ENCODE data around the gene NR2F1-AS1.

The NR2F1-AS1 gene

DNA sequence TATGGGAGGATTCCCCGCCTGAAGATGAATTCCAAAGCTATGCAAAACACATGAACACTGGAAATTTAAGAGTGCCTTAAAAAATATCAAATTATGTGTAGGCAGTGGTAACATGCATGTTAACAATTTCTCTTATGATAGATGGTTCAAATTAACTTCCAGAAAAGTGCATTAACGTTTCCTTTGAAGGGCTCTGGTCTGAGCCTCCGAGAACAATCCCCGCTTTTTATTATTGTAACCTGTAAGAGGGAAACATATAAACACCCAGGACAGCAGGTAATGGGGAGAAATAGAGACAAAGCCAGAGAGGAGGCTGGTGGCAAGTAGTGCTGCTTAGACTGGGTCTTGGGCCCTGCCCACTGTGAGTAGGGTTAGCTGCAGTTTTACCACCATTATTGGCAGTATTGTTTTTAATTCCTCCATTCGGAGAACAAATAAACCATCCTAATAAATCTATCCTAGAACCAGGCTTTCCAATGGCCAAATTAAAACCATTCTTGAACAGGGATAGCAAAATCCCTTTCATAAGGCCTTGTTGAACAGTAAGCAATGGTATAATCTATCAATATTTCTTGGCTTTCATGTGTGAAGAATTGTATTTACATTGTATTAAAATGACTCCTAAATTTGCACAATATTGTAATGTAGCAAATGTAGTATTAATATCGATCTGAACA is 8.3 kb upstream of the NR2F1-AS1 start:
- no peak for DNase-seq (ENCODE audit: low read depth)

DNA sequence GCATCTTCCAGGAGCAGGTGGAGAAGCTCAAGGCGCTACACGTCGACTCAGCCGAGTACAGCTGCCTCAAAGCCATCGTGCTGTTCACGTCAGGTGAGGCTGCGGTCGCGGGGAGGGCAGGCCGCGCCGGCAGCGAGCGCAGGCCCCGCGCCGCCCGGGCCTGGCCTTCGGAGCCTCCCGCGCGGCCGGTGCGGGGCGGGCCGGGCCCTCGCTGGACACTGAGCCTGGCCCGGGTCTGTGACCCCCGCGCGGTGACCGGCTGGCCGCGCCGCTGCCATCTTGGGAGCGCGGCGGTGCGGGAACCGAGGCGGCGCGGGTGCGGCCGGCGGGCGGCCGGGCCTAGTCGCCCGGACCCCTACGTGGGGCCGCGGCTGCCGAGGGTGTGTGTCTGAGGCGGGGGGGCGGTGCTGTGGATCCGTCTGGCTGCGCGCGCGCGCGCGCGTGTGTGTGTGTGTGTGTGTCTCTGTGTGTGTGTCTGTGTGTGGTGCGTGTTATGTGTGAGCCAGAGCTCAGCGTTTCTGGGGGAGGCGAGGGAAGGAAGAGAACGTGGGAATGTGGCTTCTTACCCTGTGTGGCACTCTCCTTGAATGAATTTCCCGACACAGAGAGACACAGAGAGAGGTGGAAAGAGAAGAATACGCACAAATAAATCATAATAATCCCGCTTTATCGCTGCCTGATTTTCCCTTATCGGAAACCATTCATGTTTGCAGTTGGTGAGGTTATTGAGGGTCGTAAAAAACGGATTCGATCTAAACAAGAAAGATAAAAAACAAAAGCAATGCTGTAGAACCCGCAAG is 7.5 kb upstream of the NR2F1-AS1 start:
- no peak for DNase-seq (ENCODE audit: low read depth)

DNA sequence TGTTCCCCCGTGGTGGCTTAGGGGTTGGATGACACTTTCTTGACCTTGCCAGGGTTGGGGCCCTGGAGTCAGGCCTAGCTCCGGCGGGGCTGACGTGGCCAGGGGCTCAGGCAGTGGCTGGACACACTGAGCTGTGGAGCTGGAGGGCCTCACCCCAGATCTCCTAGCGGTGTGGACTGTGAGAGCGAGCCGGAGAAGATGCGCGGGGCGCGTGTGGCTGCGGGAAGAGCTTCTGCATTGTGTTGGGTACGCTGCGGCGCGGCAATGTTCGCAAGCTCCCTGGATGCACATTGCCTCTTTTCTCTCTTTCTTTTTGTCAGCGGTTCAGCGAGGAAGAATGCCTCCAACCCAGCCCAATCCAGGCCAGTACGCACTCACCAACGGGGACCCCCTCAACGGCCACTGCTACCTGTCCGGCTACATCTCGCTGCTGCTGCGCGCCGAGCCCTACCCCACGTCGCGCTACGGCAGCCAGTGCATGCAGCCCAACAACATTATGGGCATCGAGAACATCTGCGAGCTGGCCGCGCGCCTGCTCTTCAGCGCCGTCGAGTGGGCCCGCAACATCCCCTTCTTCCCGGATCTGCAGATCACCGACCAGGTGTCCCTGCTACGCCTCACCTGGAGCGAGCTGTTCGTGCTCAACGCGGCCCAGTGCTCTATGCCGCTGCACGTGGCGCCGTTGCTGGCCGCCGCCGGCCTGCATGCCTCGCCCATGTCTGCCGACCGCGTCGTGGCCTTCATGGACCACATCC is 6.8 kb upstream of the NR2F1-AS1 start:
- no peak for DNase-seq (ENCODE audit: low read depth)

DNA sequence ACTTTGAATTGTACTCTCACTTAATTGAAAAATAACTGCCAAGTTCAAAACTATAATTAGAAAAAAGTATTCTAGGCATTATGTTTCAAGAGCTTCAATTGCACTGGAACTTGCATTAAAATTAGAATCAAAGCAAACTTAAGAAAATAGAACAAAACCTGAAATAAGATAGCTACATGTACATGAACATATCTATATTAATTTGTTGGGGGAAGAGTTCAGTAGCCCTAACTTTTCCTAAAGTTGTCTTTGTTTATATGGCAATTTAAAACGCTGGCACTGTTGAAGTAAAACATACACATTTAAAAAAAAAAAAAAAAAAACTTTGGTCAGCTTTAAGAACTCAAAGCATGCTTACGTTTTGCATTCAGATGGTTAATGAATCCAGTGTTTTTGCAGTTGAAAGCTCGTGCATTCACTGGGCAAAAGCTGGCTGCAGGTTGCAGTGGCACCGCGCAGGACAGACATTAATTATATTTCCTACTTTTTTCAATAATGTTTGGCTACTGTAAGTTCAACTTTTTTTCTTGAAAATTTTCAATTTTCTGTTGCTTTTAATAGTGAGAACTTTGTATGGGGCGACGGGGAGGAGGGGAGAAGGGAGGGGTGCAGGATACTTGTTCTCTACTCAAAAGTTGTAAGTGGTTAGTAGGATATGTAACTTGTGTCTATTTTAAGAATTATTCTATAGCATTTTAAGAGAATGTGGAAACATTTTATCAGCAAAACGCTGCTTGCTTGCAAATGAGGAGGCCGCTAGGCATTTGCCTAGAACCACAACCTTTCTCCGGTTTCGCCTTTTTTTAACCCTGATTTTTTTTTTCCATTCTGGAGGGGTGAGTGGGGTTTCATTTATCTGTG is 5.9 kb upstream of the NR2F1-AS1 start:
- no peak for DNase-seq (ENCODE audit: low read depth)

DNA sequence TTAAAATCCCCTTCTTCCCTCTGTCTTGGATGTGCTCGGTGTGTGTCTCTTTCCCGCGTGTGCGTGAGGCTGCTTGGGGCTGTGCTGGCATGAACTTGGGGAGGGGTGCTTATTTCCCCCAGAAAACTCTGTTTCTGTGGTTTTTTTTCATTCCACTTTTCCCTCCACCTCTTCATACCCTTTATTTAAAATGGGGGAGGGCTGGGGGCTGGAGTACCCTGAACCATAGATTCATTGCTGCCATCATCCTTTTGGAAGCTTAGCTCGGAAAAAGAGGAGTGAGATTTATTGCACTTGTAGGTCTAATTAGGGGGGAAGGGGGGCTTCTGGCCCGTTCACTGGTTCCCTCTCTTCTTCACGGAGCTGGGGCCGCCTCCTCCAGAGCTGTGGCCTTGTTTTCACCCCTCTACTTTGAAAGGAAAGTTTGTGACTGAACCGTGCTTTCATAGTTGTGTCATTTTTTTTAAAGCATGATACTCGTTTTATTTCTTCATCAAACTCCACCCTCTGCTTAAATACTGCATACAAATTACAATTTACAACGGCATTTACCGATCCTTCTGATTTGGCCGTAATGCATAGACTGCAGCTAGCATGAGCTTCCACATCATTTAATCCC is 4.9 kb upstream of the NR2F1-AS1 start:
- DNase-seq (ENCODE audit: low read depth), result no peak

DNA sequence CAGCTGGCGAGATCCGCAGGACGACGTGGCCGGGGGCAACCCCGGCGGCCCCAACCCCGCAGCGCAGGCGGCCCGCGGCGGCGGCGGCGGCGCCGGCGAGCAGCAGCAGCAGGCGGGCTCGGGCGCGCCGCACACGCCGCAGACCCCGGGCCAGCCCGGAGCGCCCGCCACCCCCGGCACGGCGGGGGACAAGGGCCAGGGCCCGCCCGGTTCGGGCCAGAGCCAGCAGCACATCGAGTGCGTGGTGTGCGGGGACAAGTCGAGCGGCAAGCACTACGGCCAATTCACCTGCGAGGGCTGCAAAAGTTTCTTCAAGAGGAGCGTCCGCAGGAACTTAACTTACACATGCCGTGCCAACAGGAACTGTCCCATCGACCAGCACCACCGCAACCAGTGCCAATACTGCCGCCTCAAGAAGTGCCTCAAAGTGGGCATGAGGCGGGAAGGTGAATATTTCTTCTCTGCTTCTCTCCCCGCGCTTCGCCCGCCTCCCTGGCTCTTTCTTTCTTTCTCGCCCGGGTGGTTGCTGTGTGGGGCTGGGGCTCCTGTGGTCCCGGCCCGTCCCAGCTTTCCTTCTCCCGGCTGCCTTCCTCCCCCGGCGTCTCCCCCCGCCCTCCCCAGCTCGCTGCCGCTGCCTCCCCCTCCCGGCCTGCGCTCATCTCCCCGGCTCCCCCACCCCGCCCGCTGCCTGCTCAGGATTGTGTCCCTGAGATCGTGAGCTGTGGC is 4.2 kb upstream of the NR2F1-AS1 start:
- DNase-seq (ENCODE audit: low read depth), result peak; percentile 43

DNA sequence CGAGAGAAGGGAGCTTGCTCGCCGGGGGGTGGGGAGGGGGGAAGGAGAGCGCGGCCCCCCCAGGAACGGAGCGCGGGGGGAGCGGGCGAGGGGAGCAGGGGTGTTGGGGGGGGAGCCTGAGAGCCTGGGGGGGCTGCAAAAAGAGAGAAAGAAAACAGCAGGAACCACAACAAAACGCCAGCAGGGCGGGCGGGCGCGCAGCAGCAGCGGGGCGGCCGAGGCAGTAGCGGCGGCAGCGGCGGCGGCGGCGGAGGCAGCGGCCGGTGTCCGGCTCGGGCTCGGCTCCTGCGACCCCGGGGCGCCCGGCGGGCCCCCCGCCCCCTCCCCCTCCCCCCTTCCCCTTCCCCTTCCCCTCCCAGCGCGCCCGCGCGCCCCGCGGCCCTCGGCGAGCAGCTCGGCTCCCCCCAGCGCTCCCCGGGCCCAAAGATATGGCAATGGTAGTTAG is 3.6 kb upstream of the NR2F1-AS1 start:
- DNase-seq (ENCODE audit: low read depth), result no peak

DNA sequence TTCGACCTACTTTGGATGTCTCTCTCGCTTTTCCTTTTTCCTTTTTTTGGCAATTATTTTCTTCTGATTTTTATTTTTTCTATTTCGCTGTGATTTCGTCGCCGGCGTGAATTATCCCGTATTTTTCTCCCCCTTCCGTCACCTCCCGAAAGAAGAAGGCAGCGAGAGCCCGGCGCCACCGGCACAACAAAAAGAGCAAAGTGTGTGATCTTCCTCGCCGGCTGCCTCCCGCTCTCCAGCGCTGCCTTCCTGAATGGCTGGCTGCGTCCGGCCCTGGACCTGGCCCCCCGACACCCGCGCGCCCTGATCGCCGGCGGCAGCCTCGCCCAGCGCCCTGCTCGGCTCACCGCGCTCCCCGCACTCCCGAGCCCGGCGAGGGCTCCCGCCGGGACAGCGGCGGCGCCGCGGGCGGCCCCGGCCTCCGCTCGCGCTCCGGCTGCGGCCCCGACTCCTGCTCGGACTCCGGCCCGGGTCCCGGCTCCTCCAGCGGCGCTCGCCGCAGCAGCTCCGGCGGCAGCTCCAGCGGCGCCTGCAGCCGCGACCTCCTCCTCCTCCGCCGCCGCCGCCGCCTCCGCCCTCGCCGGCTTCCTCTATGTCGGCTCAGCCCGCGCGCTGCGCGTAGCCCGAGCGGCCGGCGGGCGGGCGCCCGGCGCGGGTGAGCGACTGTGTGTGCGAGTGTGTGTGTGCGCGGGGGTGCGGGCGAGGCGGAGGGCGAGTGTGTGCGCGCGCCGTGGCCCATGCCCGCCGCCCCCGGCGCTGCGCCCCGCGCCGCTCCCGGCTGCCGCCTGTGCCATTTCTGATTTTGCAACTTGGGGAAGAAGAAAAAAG is 3.0 kb upstream of the NR2F1-AS1 start:
- DNase-seq (ENCODE audit: low read depth), result peak; percentile 73

DNA sequence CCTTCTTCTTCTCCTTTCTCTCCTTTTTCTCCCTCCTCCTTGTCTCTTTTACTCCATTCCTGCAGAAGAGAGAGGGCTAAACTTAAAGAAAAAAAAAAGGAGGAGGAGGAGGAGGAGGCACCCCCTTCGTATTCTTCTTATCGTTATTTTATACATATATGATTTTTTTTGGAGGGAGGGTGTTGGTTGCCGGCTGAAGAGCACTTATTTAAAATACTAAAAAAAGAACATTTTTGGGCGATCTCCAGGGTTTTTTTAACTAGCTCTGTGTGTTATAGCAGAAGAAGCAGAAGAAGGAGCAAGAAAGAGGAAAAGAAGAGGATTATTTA is 2.4 kb upstream of the NR2F1-AS1 start:
- no peak for DNase-seq (ENCODE audit: low read depth)

DNA sequence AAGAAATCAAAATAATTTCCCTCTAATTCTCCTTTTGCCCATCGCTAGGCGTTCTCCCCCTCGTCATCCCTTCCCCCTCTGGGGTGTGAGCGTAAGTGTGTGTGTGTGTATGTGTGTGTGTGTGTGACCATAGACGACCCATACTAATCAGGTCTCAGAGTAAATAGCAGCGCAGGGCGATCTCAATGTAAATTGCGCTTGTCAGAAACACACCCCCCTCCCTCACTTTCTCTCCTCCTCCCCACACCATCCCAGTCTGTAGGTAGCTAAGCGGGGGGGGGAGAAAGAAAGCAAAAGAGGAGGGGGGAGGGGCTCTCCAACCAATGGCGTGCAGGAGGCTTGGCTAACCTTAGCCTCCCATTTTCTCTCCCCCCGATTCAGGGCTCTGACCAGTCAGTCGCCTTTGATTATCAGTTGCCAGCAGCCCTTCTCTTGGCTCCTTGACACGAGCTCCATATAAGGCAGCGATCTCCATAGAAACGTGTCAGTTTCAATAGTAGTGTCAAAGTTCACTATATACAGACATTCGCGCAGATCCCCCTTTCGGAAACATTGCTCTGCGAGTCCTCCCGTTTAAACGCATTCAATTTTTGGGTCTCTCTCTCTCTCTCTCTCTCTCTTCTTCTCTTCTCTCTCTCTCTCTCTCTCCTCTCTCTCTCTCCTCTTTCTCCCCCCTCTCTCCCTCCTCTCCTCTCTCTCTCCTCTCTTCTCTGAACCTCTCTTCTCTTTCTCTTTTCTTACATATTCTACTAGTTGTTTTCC is 1.8 kb upstream of the NR2F1-AS1 start, which contains the start of gene NR2F1:
Gene NR2F1 (plus strand): TSS at position 546 of the 762 bp plus-strand sequence. CDS start 1,802 bp downstream, outside the sequence.
- peak; percentile 90 for DNase-seq (ENCODE audit: low read depth)

DNA sequence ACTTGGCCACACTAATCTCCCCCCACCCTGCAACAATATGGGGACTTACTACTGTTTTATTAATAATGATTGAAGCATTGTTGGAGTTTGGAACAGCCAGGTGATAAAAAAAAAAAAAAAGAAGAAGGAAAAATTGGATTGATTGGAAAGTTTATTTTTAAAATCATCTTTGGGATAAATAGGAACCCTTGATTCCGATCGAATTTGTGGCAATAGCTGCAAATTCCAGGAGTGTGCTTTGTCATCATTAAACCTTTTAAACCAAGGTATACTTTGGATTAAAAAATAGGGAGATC is 1.1 kb upstream of the NR2F1-AS1 start:
- no peak for DNase-seq (ENCODE audit: low read depth)

DNA sequence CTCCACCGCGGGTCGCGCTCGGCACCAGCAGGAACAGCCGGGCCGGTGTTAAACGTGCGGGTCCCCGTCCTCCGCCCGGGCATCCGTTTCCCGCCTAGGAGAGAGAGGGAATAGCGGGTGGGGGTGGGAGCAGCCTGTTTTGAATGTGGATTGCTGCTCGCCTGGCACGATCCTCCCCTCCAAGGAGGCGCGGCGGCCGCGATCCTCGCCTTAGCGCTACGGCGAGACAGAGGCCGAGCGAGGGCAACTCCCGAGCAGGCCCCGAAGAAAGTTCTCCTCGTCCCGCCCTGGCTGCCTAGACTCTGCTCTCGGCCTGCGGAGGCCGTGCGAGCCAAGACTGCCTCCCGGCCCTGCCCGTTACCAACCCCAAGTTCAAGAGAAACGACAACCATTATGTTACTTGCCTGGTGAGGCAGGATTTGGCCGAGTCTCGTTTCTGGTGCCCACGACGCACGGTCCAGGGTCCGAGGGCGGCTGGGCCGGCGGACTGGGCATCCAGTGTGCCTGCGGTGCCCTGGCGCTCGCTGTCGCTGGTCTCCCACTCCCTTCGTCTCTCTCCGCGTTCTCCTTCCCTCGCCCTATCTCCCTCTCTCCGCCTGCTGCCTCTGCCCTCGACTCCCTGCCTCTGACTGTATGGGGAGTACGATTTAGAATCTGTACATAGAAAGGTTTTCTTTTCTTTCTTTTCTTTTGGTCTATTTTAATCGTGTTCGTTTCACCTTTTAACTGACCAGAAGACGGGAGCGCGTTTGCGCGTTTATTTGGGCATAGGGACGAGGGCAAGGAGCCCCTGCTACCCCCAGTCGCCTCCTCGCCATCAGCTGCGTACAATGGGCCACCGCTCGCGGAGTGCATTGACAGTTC is 724 bp downstream of the NR2F1-AS1 start:
- peak; percentile 60 for DNase-seq (ENCODE audit: low read depth)

DNA sequence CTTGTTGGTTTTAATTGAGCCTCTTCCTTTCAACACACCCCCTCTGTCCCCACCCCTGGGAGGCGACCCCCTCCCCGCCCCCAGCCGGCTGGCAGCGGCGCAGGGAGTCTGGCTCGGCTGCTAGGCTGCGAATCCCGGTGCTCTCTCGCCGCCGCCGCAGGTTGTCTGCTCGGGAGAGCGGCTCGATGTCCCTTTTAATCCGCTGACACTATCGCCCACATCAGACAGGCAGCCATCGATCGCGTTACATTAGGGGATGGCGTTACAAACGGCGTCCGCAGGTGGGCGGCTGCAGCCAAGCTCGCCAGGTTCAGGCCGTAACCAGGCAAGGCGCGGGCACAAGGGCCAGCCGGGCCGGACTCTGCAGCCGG is 1.3 kb downstream of the NR2F1-AS1 start:
- no peak for DNase-seq (ENCODE audit: low read depth)

DNA sequence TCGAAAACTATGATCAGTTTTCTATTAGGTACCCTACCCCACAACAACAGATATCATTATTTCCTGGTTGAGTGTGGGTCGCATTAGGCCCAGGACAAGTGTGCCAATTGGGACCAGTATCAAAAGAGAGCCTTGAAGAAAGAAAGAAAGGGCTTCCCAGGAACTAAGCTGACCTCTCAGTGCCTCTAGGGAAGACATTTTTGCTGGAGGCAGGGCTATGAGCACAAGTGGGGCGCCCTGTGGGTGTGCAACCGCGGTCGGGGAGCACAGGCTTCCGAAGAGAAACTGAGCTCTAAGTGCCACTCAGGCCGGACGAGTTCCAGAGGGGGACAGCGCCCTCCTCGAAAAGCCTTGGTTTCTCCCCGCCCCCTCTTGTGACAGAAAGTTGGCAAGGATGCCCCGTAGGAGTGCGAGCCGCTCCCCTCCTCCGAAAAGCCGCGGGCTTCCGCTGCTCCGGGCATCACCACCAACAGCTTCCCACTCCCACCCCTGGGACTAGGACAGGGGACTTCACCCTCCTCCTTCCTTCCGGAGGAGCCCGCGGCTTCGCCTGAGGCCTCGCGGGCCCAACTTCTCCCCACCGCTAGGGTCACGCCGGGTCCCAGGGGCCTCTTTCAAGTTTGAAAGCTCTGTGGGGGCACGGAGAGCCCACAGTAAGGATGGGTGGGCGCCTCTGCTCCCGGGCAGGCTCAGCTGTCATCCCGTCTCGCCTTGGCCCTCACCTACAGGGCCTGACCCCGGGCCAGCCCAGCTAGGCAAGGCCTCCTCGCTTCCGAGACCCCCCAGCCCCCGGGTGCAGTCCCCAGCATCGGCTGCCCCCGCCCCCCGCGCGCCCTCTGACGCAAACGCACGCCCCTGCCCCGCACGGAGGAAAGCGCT is 2.0 kb downstream of the NR2F1-AS1 start:
- peak; percentile 14 for DNase-seq (ENCODE audit: low read depth)

DNA sequence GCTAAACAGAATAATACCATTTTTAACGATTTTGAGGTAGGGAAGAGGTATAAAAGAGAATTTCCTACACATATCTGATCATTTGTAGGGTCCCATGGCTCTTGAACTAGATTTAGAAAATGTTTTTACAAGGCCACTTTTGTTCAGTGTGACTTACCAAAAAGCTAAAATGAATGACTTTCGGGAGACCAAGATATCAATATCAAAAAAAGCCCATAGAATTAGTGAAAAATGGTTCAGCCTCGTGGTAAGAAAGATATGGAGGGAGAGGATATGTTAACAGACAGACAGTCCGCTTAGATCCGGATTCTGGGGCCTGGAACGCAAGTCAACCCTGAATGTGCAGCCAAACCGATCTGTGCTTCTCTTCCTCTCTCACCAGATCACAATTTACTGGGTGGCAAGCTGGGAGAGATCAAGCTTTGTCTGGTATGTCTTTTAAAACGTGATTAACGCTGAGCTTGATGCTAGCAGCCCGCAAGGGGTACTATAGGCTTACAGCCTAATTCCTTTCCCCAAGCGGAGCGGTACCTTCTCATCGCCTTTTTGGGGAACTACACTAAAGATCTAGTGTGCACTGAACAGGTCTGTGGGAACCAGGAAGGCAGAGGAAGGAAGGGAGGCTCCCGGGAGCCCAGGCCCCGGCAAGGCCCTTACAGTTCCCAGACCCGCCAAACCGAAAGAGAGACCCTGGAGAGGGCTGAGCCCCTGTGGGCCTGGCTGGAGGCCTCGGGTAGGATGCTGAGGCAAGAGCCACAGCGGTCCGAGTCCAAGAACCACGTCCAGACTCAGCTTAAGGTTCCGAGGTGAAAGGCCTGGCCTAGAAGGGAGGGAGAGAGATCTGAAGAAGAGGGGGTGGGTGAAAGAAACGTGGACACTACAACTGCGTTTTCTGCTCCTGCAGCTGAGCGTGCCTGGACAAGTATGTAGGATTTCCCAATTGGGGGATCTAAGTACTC is 2.9 kb downstream of the NR2F1-AS1 start:
- no peak for DNase-seq (ENCODE audit: low read depth)

Measured in EH (cell line).